C4-2B (cell line): ENCODE data around the gene SOCS1.
"Not testable (repeated sequence)": the region's sequence is repeated elsewhere in the genome, so short reads cannot be mapped to it uniquely, and the experiment has no call there.

Source experiments
- H3K27ac ChIP-seq: fragments of 450-650 bp; 2 replicates; pipeline ENCODE4 v1.5.1; 2017
- ZFX ChIP-seq: fragments of 450-650 bp; IDR thresholded peaks from 2 replicates; pipeline ENCODE4 v1.6.1; 2017
- TF ChIP-seq, protein P1 (sequence below): fragments of 450-650 bp; conservative IDR thresholded peaks from 2 replicates; pipeline ENCODE4 v1.5.1; 2017; ENCODE audit warnings: mild to moderate bottlenecking

SOCS1 gene, protein sequence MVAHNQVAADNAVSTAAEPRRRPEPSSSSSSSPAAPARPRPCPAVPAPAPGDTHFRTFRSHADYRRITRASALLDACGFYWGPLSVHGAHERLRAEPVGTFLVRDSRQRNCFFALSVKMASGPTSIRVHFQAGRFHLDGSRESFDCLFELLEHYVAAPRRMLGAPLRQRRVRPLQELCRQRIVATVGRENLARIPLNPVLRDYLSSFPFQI

DNA sequence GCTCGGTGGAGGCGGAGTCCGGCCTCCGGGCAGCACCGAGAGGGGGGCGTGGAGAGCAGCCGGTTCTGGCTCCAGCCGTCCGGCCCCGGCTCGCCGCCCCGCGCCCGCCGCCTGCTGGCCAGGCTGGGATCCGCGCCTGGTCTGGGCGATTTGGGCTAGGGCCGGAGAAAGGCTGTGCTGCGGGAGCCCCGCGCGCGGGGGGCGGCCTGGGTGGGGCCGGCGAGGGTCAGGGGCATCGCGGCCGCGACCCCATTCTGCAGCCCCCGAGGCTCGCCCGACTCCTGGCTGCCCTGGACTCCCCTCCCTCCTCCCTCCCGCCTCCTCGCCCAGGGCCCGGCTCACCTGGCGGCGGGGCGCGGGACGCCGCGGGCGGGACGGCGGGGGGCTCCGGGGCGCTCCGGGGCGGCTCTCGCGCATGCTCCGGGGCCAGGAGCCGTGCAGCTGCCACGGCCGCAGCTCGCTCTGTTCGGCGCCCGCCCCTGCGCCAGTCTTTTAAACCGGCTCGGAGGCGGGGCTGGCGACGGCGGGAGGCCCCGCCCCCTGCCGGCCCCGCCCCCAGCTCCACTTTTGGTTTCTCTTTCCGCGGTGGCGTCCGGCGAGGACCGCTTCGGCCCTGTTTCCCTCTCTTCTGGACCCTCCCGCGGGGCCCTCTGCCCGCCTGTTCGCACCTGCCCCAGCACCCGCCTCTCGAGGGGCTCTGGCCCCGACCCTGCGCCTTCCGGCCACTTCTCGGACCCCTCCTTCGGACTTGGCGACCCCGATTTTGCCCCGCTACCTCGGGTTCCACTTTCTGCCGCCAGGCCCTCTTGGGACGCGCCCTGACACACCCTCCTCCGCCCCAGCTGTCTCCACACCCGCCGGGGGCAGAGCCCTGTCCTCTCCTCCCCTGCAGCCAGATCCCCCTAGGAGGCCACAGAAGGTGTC, at the start of gene SOCS1:
SOCS1 (minus strand) TSS at position 468 of the 924 bp plus-strand sequence. CDS start 726 bp downstream, outside the sequence.
- peak within 1 kb of the TSS; percentile 64 for H3K27ac ChIP-seq
- TF ChIP-seq ZFX = peak; percentile 31; the same call in 1 of the 2 replicates
- TF ChIP-seq, protein P1, sequence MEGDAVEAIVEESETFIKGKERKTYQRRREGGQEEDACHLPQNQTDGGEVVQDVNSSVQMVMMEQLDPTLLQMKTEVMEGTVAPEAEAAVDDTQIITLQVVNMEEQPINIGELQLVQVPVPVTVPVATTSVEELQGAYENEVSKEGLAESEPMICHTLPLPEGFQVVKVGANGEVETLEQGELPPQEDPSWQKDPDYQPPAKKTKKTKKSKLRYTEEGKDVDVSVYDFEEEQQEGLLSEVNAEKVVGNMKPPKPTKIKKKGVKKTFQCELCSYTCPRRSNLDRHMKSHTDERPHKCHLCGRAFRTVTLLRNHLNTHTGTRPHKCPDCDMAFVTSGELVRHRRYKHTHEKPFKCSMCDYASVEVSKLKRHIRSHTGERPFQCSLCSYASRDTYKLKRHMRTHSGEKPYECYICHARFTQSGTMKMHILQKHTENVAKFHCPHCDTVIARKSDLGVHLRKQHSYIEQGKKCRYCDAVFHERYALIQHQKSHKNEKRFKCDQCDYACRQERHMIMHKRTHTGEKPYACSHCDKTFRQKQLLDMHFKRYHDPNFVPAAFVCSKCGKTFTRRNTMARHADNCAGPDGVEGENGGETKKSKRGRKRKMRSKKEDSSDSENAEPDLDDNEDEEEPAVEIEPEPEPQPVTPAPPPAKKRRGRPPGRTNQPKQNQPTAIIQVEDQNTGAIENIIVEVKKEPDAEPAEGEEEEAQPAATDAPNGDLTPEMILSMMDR = peak; percentile 97

DNA sequence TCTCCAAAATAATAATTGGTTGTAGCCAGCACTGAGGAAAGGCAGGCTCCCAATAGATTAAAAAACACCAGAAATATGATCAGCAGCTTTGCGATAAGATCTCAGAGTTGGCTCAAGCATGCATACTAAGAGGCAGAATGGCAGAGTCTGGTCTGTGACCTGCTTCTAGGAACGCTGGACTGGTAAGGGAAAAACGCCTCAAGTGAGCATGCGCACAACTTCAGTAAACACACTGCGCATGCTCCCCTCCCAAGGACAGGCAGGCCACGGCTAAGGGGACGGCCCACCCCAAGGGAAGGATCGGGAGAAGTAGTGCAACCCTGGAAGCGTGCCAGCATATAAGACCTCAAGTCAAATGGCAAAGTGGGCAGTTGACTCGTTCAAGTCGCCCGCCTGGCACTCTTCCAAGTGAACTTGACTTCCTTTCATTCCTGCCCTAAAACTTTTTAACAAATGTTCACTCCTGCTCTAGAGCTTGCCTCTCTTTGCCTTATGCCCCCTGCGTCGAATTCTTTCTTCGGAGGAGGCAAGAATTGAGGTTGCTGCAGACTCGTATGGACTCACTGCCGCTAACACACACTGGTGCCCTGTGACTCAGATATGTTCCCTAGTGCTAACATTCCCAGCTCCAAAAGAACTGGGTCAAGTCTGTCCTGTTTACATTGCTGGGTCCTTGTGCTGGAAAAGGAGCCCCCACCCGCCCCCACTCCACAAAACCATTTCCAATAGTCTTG, 47.6 kb upstream of the SOCS1 start:
- H3K27ac ChIP-seq = peak overlapping the region; percentile 31
- TF ChIP-seq, protein P1 = no peak
- no peak for TF ChIP-seq ZFX

DNA sequence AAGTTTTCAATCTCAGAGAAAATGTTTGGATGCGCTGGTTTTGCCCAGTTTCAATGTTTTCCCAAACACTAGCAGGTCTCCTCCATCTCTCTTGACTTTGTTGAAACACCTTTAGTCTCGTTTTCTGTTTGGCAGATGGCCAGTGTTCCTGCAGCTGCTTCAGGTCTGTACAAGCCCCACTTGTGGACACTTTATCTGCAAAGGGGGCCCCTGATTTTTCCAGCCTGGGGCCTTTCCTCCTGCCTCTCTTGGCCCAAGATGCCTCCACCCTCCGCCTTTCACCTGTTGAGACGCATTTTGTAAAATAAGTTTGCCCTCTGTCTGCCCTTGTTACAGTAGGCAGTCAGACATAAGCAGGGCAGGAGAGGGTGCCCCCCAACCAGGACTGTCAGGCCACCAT, 47.0 kb upstream of the SOCS1 start:
- H3K27ac ChIP-seq = peak overlapping the region; percentile 31
- TF ChIP-seq, protein P1 = no peak
- TF ChIP-seq ZFX = no peak

DNA sequence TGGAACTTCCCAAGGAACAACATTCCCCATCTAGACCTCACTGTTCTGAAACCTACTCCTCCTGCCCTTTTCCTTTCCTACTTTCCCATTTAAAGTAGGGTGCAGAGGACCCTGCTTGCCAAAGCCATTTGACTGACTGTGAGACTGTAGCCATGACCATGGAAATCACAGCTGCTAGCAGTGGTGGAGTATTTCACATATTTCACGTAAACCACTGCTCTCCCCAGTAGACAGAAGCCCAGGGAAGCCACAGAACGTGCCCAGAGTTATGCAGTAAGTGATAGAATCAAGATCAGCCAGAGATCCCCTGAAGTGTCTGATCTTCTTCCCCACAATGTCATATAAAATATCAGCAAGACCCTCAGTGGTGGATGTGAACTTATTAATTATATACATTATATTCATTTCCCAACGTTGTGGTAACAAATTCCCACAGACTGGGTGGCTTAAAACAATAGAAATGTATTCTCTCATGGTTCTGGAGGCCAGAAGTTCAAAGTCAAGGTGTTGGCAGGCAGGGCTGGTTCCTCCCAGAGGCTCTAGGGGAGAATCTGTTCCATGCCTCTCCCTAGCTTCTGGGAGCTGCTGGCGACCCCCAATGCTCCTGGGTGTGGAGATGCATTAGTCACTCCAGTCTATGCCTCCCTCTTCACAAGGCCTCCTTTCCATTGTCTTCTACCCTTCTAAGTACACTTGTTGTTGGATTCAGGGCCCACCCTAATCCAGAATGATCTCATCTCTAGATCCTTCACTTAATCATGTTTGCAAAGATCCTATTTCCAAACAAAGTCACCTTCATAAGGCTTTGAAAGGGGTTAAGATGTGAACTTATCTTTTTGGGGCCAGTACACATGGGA, 45.9 kb upstream of the SOCS1 start:
- no peak overlapping the region for H3K27ac ChIP-seq
- TF ChIP-seq, protein P1 = no peak
- no peak for TF ChIP-seq ZFX

DNA sequence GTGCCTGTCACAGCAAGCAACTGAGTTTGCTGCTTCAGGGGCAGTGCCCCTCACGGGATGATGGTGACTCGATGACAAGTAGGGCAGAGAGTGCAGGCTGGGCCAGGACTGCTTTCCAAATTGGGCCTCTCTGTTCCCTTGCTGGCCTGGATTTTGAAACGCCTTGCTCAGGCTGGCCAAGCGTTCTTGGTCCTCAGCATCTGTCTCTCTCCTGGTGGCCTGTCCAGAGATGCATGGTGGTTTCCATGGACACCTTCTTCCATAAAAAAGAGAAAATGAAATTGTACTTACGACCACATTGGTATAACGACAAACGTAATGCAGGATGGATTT, 44.5 kb upstream of the SOCS1 start:
- H3K27ac ChIP-seq = no peak overlapping the region
- TF ChIP-seq, protein P1 = no peak
- no peak for TF ChIP-seq ZFX

DNA sequence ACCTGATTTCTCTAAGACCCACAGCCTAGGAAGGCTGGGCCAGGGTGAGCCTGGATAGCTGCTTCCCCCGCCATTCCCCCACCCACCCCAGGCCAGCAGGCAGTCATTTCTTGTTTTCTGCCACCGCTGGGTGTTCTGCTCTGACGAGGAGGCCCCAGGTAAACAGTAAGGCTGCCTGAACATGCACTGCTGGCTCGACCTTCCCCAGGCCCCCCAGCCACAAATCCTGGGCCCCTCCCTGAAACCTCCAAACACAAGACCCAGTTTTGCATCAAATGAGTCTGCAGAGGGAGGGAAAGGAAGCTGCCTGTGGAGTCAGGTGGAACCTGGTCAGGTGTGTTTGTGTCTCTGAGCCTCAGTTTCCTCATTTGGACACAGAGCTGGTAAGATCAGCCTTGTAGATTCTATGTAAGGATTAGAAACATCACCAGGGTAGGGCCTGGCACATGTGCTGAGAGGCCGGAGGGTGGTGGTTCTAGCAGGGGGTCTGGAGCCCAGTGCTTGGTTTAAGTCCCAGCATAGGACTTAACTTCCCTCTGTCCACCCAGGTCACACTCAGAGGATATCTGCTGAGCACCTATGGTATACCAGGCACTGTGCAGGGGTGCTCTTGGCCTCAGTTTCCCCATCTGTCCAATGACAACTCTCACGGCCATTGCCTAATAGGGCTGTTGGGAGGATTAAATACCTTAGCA, 44.0 kb upstream of the SOCS1 start:
- no peak for TF ChIP-seq ZFX
- TF ChIP-seq, protein P1 = no peak
- H3K27ac ChIP-seq = no peak overlapping the region

DNA sequence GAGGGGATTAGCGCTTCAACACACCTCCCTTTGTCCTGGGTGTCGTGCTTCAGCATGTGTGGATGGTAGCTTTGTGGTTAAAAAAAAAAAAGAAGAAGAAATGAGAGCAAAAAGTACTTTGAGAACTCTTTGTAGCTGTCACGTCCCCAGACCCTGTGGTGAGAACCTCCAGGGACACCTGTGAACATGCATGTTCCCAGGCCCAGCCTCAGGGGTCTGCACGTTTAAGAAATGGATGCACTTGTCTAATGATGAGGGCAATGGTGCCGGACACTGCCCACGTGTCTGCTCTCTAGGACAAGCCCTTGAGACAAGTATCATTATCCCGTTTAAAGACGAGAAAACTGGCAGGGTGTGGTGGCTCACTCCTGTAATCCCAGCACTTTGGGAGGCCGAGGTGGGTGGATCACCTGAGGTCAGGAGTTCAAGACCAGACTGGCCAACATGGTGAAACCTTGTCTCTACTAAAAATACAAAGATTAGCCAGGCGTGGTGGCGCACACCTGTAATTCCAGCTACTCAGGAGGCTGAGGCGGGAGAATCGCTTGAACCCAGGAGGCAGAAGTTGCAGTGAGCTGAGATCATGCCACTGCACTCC, 43.0 kb upstream of the SOCS1 start:
- H3K27ac ChIP-seq = not testable (repeated sequence)
